Mesenchymal stem cell (in vitro differentiated cells and primary cell): ENCODE data around the gene NKAIN2.
"Not testable (repeated sequence)": the region's sequence is repeated elsewhere in the genome, so short reads cannot be mapped to it uniquely, and the experiment has no call there.

Experiments used
- DNase-seq: peaks from one replicate; pipeline ENCODE4 v3.0.0-alpha.2; 2013
- H2AFZ ChIP-seq: one replicate; pipeline ENCODE4 v1.6.1; 2013; ENCODE audit warnings: low read depth, mild to moderate bottlenecking, control low read depth, inconsistent platforms, low read length, moderate library complexity
- H2AK5ac ChIP-seq: 2 replicates; pipeline ENCODE4 v1.6.1; 2013; ENCODE audit warnings: low read length, moderate library complexity, mild to moderate bottlenecking, inconsistent platforms; ENCODE audit not compliant: severe bottlenecking
- H2BK120ac ChIP-seq: one replicate; pipeline ENCODE4 v1.6.1; 2013; ENCODE audit warnings: low read depth, mild to moderate bottlenecking, inconsistent platforms, low read length, moderate library complexity
- H2BK12ac ChIP-seq, 2 experiments: one replicate each; pipeline ENCODE4 v1.6.1; 2013; ENCODE audit warnings: inconsistent platforms in 2 of 2, low read length in 2 of 2, mild to moderate bottlenecking in 2 of 2, moderate library complexity in 2 of 2, control low read depth in 1 of 2
- H2BK15ac ChIP-seq: one replicate; pipeline ENCODE4 v1.6.1; 2013; ENCODE audit warnings: mild to moderate bottlenecking, low read depth, inconsistent platforms; ENCODE audit not compliant: poor library complexity, severe bottlenecking
- H2BK5ac ChIP-seq: 2 replicates; pipeline ENCODE4 v1.6.1; 2013; ENCODE audit warnings: low read depth, mild to moderate bottlenecking, low read length, control low read depth, inconsistent platforms; ENCODE audit not compliant: poor library complexity, severe bottlenecking
- H3K14ac ChIP-seq, 2 experiments: one replicate each; pipeline ENCODE4 v1.6.1; 2013; ENCODE audit warnings: inconsistent platforms in 2 of 2, low read length in 2 of 2, control low read depth in 1 of 2, mild to moderate bottlenecking in 1 of 2, moderate library complexity in 1 of 2
- H3K18ac ChIP-seq, 2 experiments: one replicate each; pipeline ENCODE4 v1.6.1; 2013; ENCODE audit warnings: inconsistent platforms in 2 of 2, low read length in 2 of 2, control low read depth in 1 of 2, low read depth in 1 of 2, mild to moderate bottlenecking in 1 of 2
- H3K23ac ChIP-seq, 2 experiments: one replicate each; pipeline ENCODE4 v1.6.1; 2013; ENCODE audit warnings: inconsistent platforms in 2 of 2, low read length in 2 of 2, mild to moderate bottlenecking in 2 of 2, moderate library complexity in 2 of 2, control low read depth in 1 of 2
- H3K27ac ChIP-seq: 2 replicates; pipeline ENCODE4 v1.5.1; 2013; ENCODE audit warnings: mild to moderate bottlenecking, moderate library complexity, low read length, control low read depth, inconsistent platforms; ENCODE audit not compliant: poor library complexity, severe bottlenecking
- H3K27me3 ChIP-seq, 2 experiments: 2 replicates each; pipeline versions ENCODE4 v1.6.1 to v1.7.0; 2013; ENCODE audit warnings: low read length in 2 of 2, mild to moderate bottlenecking in 2 of 2, moderate library complexity in 2 of 2, control low read depth in 1 of 2, inconsistent platforms in 1 of 2; ENCODE audit not compliant: control insufficient read depth in 1 of 2, insufficient read depth in 1 of 2
- H3K36me3 ChIP-seq, 2 experiments: 2 replicates each; pipeline versions ENCODE4 v1.6.1 to v1.7.0; 2013; ENCODE audit warnings: low read length in 2 of 2, control low read depth in 1 of 2, inconsistent platforms in 1 of 2, low read depth in 1 of 2, mild to moderate bottlenecking in 1 of 2; ENCODE audit not compliant: insufficient read depth in 2 of 2, control insufficient read depth in 1 of 2
- H3K4ac ChIP-seq, 2 experiments: one replicate each; pipeline ENCODE4 v1.6.1; 2013; ENCODE audit warnings: inconsistent platforms in 2 of 2, low read length in 2 of 2, mild to moderate bottlenecking in 2 of 2, moderate library complexity in 2 of 2, control low read depth in 1 of 2, low read depth in 1 of 2
- H3K4me1 ChIP-seq: 2 replicates; pipeline ENCODE4 v1.6.1; 2013; ENCODE audit warnings: low read depth, low read length, control low read depth; ENCODE audit not compliant: control insufficient read depth, insufficient read depth
- H3K4me2 ChIP-seq: 2 replicates; pipeline ENCODE4 v1.6.1; 2013; ENCODE audit warnings: low read length, mild to moderate bottlenecking, inconsistent platforms; ENCODE audit not compliant: poor library complexity, severe bottlenecking
- H3K4me3 ChIP-seq, 2 experiments: 2 replicates each; pipeline versions ENCODE4 v1.5.1 to v1.7.0; 2013; ENCODE audit warnings: low read length in 2 of 2, mild to moderate bottlenecking in 2 of 2, control low read depth in 1 of 2, low read depth in 1 of 2; ENCODE audit not compliant: insufficient read depth in 1 of 2
- H3K79me1 ChIP-seq: replicated peaks from 2 replicates; pipeline ENCODE4 v1.6.1; 2013; ENCODE audit warnings: mild to moderate bottlenecking, control low read depth, low read length, inconsistent platforms; ENCODE audit not compliant: poor library complexity, severe bottlenecking
- H3K9ac ChIP-seq: 2 replicates; pipeline ENCODE4 v1.7.0; 2013; ENCODE audit warnings: mild to moderate bottlenecking, low read length, moderate library complexity
- H3K9me3 ChIP-seq: 2 replicates; pipeline ENCODE4 v1.7.0; 2013; ENCODE audit warnings: mild to moderate bottlenecking, low read length; ENCODE audit not compliant: control insufficient read depth
- H4K8ac ChIP-seq: one replicate; pipeline ENCODE4 v1.6.1; 2013; ENCODE audit warnings: inconsistent platforms, mild to moderate bottlenecking, low read length, moderate library complexity
- H4K91ac ChIP-seq: one replicate; pipeline ENCODE4 v1.6.1; 2013; ENCODE audit warnings: mild to moderate bottlenecking, low read length, inconsistent platforms
- WGBS: methylation state at CpG from one replicate; pipeline ENCODE4 v1.1.7; 2013; ENCODE audit warnings: mixed read lengths; 5-methylcytosine and 5-hydroxymethylcytosine counted together

Gene NKAIN2

GRCh38 chr6:124393536-124393935 lies 589.9 kb downstream of the NKAIN2 start:
- Histone ChIP-seq H3K4me1 (no peaks in the 10 kb centered on the region), H3K4me2 (no peak overlapping the region), H3K4ac (no peak overlapping the region), H3K79me1 (no peaks in the 10 kb centered on the region), H3K23ac (no peak overlapping the region), H2BK120ac (no peak overlapping the region), H3K9me3 (peaks cover 13% of the 10 kb centered on the region), H3K27me3 (no peaks in the 10 kb centered on the region), H3K36me3 (no peaks in the 10 kb centered on the region), H3K4me3 (no peak overlapping the region), H2BK5ac (no peak overlapping the region), H2BK12ac (no peak overlapping the region), H4K8ac (no peak overlapping the region), H3K18ac (no peak overlapping the region), H3K27ac (no peak overlapping the region), H2AFZ (no peak overlapping the region), H3K14ac (no peak overlapping the region), H4K91ac (no peak overlapping the region), H2AK5ac (no peak overlapping the region), H3K9ac (no peak overlapping the region), H2BK15ac (no peak overlapping the region)
- no peak for DNase-seq
- WGBS = 100% methylated on average over 2 of the region's 4 CpGs

DNA sequence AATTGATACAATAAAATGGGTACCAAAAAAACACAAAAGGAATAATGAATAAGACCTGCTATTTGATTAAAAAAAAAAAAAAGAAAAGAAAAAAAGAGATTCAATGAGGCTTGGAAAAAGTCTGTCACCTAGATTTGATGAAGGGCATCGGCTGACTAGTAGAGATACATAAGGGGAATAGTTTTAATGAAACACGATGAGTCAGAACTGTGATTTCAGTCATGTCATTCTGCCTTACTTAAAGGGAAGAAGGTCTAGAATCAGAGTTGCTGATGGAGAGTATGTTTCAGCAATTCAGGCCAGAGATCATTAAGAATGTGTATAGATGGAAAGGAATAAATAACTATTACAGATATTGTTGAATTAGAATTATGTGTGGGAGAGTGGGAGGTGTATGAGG lies 592.7 kb downstream of the NKAIN2 start:
- Histone ChIP-seq H2BK15ac (no peak overlapping the region), H3K27ac (no peak overlapping the region), H3K9ac (no peak overlapping the region), H2AFZ (no peak overlapping the region), H3K4me2 (no peak overlapping the region), H3K4me3 (no peak overlapping the region), H4K91ac (no peak overlapping the region), H3K9me3 (peaks cover 13% of the 10 kb centered on the region), H3K27me3 (no peaks in the 10 kb centered on the region), H2AK5ac (no peak overlapping the region), H3K4ac (no peak overlapping the region), H3K14ac (no peak overlapping the region), H2BK12ac (no peak overlapping the region), H3K18ac (no peak overlapping the region), H3K36me3 (no peaks in the 10 kb centered on the region), H4K8ac (no peak overlapping the region), H2BK120ac (no peak overlapping the region), H3K4me1 (no peaks in the 10 kb centered on the region), H2BK5ac (no peak overlapping the region), H3K79me1 (no peaks in the 10 kb centered on the region), H3K23ac (no peak overlapping the region)
- no peak for DNase-seq
- 85% methylated on average over 2 of the region's 2 CpGs for WGBS

DNA sequence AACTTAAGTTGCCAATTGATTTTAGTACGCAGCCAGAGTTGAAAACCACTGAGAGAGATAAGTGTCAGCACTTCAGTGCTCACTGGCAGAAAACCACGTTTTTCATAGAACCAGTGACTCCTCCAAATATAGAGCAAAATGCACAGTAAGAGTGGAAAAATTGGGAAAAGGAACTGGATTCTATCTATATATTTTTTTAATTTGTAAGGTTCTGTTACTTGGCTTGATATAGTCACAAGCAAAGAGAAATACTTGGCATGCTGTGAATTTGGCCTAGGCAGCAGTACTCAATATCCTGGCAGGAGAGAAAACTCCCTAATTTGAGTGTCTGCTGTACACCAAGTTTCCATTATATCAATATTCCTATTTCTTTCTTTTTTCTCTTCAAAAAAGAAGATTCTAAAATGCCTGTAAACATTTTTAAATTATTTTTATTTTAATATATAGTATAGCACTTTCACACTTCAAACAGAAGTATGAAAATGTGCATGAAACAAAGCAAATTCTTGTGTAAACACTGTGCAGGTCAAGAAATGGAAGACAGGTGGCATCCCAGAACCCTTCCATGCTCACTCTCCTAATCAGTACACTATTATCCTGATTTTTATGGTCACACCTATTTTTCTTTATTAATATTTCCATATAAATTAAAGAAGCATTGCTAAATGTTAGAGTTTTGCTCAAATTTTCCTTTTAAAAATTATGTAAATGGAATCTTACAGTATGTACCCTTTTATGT lies 596.8 kb downstream of the NKAIN2 start:
- no peak overlapping the region for H4K8ac ChIP-seq
- H3K4me1 ChIP-seq = no peaks in the 10 kb centered on the region
- H2AK5ac ChIP-seq = no peak overlapping the region
- H2BK5ac ChIP-seq = no peak overlapping the region
- H3K9ac ChIP-seq = no peak overlapping the region
- H3K23ac ChIP-seq = no peak overlapping the region
- WGBS = 89% methylated on average over 1 of the region's 2 CpGs
- H3K4me2 ChIP-seq = no peak overlapping the region
- H2BK15ac ChIP-seq = no peak overlapping the region
- H3K27ac ChIP-seq = no peak overlapping the region
- H3K27me3 ChIP-seq = no peaks in the 10 kb centered on the region
- H3K9me3 ChIP-seq = peaks cover 3% of the 10 kb centered on the region
- H3K14ac ChIP-seq = no peak overlapping the region
- no peaks in the 10 kb centered on the region for H3K79me1 ChIP-seq
- no peak overlapping the region for H2BK12ac ChIP-seq
- H2BK120ac ChIP-seq = no peak overlapping the region
- H3K18ac ChIP-seq = no peak overlapping the region
- no peak overlapping the region for H3K4me3 ChIP-seq
- no peaks in the 10 kb centered on the region for H3K36me3 ChIP-seq
- no peak overlapping the region for H3K4ac ChIP-seq
- no peak overlapping the region for H2AFZ ChIP-seq
- no peak for DNase-seq
- no peak overlapping the region for H4K91ac ChIP-seq

DNA sequence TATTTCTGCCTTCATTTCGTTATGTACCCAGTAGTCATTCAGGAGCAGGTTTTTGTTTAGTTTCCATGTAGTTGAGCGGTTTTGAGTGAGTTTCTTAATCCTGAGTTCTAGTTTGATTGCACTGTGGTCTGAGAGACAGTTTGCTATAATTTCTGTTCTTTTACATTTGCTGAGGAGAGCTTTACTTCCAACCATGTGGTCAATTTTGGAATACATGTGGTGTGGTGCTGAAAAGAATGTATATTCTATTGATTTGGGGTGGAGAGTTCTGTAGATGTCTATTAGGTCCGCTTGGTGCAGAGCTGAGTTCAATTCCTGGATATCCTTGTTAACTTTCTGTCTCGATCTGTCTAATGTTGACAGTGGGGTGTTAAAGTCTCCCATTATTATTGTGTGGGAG lies 606.8 kb downstream of the NKAIN2 start:
- H3K79me1 ChIP-seq, H3K14ac ChIP-seq, H3K27me3 ChIP-seq, H3K4me1 ChIP-seq, H3K23ac ChIP-seq, H3K4me2 ChIP-seq, H2AK5ac ChIP-seq, H2BK120ac ChIP-seq, H2BK5ac ChIP-seq, H3K27ac ChIP-seq, H3K4me3 ChIP-seq, H2BK15ac ChIP-seq, H3K4ac ChIP-seq, H3K36me3 ChIP-seq, H2BK12ac ChIP-seq, H3K9ac ChIP-seq, H4K8ac ChIP-seq, H2AFZ ChIP-seq, H4K91ac ChIP-seq, H3K18ac ChIP-seq, DNase-seq: not testable (repeated sequence)
- H3K9me3 ChIP-seq = peaks cover 13% of the 10 kb centered on the region
- whole genome bisulfite sequencing = 68% methylated on average over 4 of the region's 4 CpGs
